Measurements from ENCODE around the gene ARL4C.

The ARL4C gene

GRCh38 chr2:234497594-234498235 lies 834 bp upstream of the ARL4C start:
- no peak for DNase-seq

- peak; percentile 43 for DNase-seq
Observed at GRCh38 chr2:234496055-234496834, 636 bp downstream of the ARL4C start.

GRCh38 chr2:234495251-234496054 lies 1.4 kb downstream of the ARL4C start:
- DNase-seq, result no peak

GRCh38 chr2:234494361-234495250 lies 2.3 kb downstream of the ARL4C start:
- no peak for DNase-seq

GRCh38 chr2:234493796-234494195 lies 3.1 kb downstream of the ARL4C start:
- DNase-seq, result no peak

- DNase-seq, result no peak
Observed at GRCh38 chr2:234492717-234493485, 4.0 kb downstream of the ARL4C start.

GRCh38 chr2:234491897-234492296 lies 5.0 kb downstream of the ARL4C start:
- no peak for DNase-seq

GRCh38 chr2:234491281-234491680 lies 5.6 kb downstream of the ARL4C start:
- DNase-seq, result no peak

GRCh38 chr2:234490271-234491091 lies 6.4 kb downstream of the ARL4C start:
- no peak for DNase-seq

- DNase-seq, result no peak
Observed at GRCh38 chr2:234488913-234489451, 7.9 kb downstream of the ARL4C start.

GRCh38 chr2:234488486-234488885 lies 8.4 kb downstream of the ARL4C start:
- no peak for DNase-seq

GRCh38 chr2:234487356-234487755 lies 9.5 kb downstream of the ARL4C start:
- DNase-seq, result no peak

- no peak for DNase-seq
Observed at GRCh38 chr2:234483568-234484251, 13.2 kb downstream of the ARL4C start.

- no peak for DNase-seq
Observed at GRCh38 chr2:234481301-234481700, 15.6 kb downstream of the ARL4C start.

- no peak for DNase-seq
Observed at GRCh38 chr2:234480337-234480736, 16.5 kb downstream of the ARL4C start.

GRCh38 chr2:234479465-234479864 lies 17.4 kb downstream of the ARL4C start:
- DNase-seq, result no peak

- DNase-seq, result no peak
Observed at GRCh38 chr2:234478121-234478858, 18.6 kb downstream of the ARL4C start.

- DNase-seq, result no peak
Observed at GRCh38 chr2:234476766-234477165, 20.1 kb downstream of the ARL4C start.

- DNase-seq, result no peak
Observed at GRCh38 chr2:234474654-234475053, 22.2 kb downstream of the ARL4C start.

Measured in activated gamma-delta T cell (primary cell).